HG03571 (cell line): Measurements from ENCODE around the gene C4orf33.
"Not testable (repeated sequence)": the region's sequence is repeated elsewhere in the genome, so short reads cannot be mapped to it uniquely, and the experiment has no call there.

Experiments used
- ATAC-seq: cut with Tn5 transposase; IDR thresholded peaks from one replicate; pipeline ENCODE4 v1.9.1; 2021; ENCODE audit not compliant: unreplicated experiment

The C4orf33 gene

GRCh38 chr4:129095811-129096454 is at the start of gene C4orf33:
C4orf33 (plus strand) TSS chr4:129096152; CDS start chr4:129102611, 6,459 bp downstream.
- ATAC-seq: peak; percentile 42

DNA sequence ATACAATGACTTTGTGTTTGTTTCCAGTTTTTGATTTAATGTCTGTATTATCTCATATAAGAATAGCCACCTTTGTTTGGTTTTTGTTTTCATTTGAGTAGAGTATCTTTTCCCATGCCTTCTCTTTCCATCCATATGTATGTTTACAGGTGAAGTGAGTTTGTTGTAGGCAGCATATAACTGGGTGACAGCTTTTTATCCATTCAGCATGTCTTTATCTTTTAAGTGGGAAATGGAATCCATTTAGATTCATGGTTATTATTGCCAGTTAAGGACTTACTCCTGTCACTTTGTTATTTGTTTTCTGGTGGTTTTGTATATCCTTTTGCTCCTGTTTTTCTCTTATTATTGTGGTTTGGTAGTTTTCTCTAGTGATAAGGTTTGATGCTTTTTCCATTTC is 36.9 kb upstream of the C4orf33 start:
- no peak for ATAC-seq

GRCh38 chr4:129062580-129062979 is 33.4 kb upstream of the C4orf33 start:
- ATAC-seq: no peak

DNA sequence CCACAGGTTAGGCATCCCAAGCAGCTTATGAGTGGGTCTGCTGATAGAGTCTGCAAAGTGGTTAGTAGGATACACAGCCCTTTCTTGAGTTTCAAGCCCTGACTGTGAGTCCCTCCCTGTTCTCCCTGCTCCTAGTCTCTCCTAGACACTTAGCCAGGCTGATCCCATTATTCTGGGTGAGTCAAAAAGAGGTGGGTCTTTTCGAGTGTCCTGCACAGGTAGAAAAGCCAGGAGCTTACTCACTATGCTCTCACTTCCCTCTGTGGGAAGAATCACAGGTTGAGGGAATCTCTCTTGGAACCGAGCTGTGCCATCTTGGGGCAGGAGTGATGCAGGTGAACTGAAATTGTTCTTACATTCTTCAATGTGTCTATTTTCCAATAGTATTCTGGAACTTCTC is 32.3 kb upstream of the C4orf33 start:
- ATAC-seq: no peak

DNA sequence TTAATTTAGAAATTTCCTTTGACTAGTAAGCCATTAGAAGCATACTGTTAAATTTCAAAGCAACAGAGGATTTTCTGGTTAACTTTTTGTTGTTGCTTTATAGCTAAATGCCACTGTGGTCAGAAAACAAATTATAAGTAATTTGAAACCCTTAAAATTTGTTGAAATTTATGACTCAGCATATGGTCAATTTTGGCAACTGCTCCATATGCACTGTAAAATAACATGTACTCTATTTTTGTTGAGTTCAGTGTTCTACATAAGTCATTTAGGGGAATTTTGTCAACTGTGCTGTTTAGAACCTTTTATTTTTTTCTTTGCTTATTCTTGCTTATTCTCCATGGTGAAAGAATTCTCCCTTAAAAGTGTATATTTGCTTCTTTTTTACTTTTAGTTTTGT is 31.2 kb upstream of the C4orf33 start:
- no peak for ATAC-seq

GRCh38 chr4:129069537-129069936 is 26.4 kb upstream of the C4orf33 start:
- ATAC-seq: not testable (repeated sequence)

GRCh38 chr4:129077326-129077725 is 18.6 kb upstream of the C4orf33 start:
- ATAC-seq: no peak

GRCh38 chr4:129080129-129080528 is 15.8 kb upstream of the C4orf33 start:
- no peak for ATAC-seq

DNA sequence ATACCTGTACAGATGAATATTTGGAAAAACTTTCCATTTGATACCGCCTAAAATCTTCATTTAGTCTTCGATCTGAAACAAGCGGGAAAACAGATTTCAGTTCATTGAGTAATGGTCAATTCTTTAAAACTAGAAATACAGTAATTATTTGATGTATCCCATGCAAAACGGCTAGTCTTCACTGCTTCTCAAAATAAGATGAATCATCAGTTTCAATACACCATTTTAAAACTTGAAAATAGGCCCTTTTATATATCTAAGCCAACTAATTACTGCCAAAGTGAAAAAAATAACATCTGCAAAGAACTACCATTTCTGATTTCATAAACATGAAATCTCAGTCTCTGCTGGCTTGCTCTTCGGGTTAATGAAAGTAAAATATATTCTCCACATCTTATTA is 13.7 kb upstream of the C4orf33 start:
- ATAC-seq: no peak

GRCh38 chr4:129085472-129085871 is 10.5 kb upstream of the C4orf33 start:
- no peak for ATAC-seq

- no peak for ATAC-seq
Measured at GRCh38 chr4:129087516-129087915, 8.4 kb upstream of the C4orf33 start.

- ATAC-seq: no peak
Measured at GRCh38 chr4:129092631-129093190, 3.2 kb upstream of the C4orf33 start.

- ATAC-seq: peak; percentile 96
Measured at GRCh38 chr4:129093191-129093920, 2.6 kb upstream of the C4orf33 start, which contains the start of gene SCLT1. SCLT1 (minus strand) TSS chr4:129093539; CDS start chr4:129093103, 436 bp downstream.

DNA sequence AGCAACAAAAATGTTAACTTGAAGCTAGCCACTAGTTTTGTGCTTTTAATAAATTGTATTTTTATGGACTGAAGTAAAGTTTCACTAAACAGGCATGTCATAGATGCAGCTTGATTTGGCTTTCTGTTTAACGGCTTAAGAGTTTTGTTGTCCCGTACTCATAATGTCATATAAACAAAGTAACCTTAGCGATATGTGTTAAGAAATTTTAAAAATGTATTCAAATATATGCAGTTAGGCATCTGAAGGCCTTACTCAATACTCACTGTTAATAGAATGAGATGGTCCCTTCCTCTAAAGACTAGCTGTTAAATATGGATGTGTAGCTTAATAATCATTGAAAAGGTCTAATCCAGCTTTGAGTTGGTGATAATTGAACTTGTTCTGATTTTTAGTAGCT is 1.6 kb upstream of the C4orf33 start:
- ATAC-seq: no peak

- no peak for ATAC-seq
Measured at GRCh38 chr4:129098531-129099001, 2.6 kb downstream of the C4orf33 start.

- ATAC-seq: no peak
Measured at GRCh38 chr4:129109965-129110824, 14.2 kb downstream of the C4orf33 start.

DNA sequence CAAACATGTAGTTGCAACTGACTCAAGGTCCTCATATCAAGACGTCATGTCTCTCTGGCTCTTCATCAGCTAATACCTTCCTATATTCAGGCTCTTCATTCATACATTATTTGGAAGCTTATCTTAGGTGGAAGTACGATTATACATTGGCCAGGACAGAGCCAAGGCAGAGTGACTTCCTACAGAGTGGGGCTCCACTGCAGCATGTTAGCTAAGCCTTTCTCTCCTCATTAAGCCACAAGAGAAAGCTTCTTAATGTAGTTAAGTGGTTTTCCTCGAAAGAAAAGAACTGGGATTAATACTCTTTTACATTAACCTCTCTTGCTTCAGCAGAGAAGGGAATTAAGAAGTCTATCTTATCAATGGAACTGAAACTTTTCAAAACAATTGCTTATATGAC is 15.0 kb downstream of the C4orf33 start:
- no peak for ATAC-seq

DNA sequence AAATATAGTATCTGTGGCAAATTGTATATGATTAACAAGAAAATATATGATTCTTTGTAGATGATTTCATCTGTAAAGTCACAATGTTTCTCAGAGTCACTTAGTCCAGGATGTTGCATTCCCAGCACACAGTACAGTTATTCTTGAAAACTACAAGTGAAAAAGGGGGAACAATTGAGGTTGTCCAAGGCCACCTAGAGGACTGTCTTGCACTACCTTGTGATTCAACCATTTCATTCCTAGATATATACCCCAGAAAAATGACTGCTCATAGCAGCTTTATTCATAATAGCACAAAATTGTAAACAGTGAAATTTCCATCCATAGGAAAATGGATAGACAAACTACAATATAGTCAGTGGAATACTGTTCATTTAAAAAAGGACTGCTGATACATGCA is 16.0 kb downstream of the C4orf33 start:
- ATAC-seq: no peak

GRCh38 chr4:129113434-129113833 is 17.5 kb downstream of the C4orf33 start:
- ATAC-seq: no peak

DNA sequence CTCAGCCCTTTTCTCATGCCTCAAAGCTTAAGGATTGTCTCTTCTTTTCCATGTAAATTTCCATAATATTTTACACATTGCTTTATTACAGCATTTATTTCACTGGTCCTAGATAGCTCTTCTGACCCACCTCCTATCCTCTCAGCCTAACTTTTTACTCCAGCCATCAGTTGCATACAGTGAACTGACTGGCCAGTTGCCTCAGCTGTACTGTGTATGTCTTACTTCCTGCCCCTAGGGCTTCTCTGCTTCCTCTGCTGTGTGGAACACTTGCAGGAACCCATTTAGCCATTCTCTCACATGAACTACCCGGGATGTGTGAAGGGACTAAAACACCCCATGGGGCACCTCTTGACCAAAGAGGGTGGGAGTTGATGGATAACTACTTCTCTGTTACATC is 18.0 kb downstream of the C4orf33 start:
- no peak for ATAC-seq

- ATAC-seq: no peak
Measured at GRCh38 chr4:129117705-129118104, 21.8 kb downstream of the C4orf33 start.
